ACC112 (cell line): ENCODE data around the gene ETV1.
"Not testable (repeated sequence)": the region's sequence is repeated elsewhere in the genome, so short reads cannot be mapped to it uniquely, and the experiment has no call there.

Source experiments
- H2AFZ ChIP-seq: fragments of 200-600 bp; sonication (generic); one replicate; pipeline ENCODE4 v1.6.0; 2017; ENCODE audit warnings: antibody characterized with exemption, low read length; ENCODE audit not compliant: unreplicated experiment
- H3K27ac ChIP-seq: fragments of 200-600 bp; sonication (generic); 2 replicates; pipeline ENCODE4 v1.5.1; 2014; ENCODE audit warnings: low read depth, mild to moderate bottlenecking, antibody characterized with exemption, low read length, moderate library complexity
- H3K27me3 ChIP-seq: fragments of 200-600 bp; sonication (generic); 2 replicates; pipeline ENCODE4 v1.6.1; 2014; ENCODE audit warnings: mild to moderate bottlenecking, antibody characterized with exemption, low read length, moderate library complexity, mixed read lengths; ENCODE audit not compliant: insufficient read depth
- H3K36me3 ChIP-seq: fragments of 200-600 bp; sonication (generic); 2 replicates; pipeline ENCODE4 v1.6.1; 2016; ENCODE audit warnings: mild to moderate bottlenecking, antibody characterized with exemption, low read length, moderate library complexity, mixed read lengths; ENCODE audit not compliant: insufficient read depth
- H3K4me1 ChIP-seq: fragments of 200-600 bp; sonication (generic); one replicate; pipeline ENCODE4 v1.6.1; 2016; ENCODE audit warnings: low read length, mixed read lengths; ENCODE audit not compliant: insufficient read depth, unreplicated experiment, control insufficient read depth
- H3K4me3 ChIP-seq: fragments of 200-600 bp; sonication (generic); 2 replicates; pipeline ENCODE4 v1.5.1; 2014; ENCODE audit warnings: mild to moderate bottlenecking, low read depth, low read length
- H3K79me2 ChIP-seq: fragments of 200-600 bp; sonication (generic); one replicate; pipeline ENCODE4 v1.6.0; 2016; ENCODE audit warnings: low read length; ENCODE audit not compliant: control insufficient read depth, unreplicated experiment, insufficient read depth

Gene ETV1

DNA sequence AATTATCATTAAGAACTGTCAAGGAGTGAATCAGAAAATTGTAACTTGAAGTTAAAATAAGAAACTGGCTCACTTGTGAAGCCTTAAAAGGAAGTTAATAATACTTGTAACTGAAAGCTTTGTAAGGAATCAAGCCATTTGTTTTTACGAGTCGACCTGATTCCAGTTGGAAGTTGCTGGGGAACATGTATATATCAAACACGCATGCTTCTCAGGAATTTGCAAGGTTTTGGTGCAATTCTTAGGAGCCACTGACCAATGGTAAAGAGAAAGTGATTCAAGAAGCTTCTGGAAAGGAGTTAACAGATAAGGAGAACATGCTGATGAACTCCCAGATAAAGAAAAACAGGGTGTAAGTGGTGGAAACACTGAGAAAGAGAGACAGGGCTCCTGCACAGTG lies 56.4 kb downstream of the ETV1 start:
- H3K4me3 ChIP-seq: no peak overlapping the region
- no peaks in the 10 kb centered on the region for H3K79me2 ChIP-seq
- no peaks in the 10 kb centered on the region for H3K4me1 ChIP-seq
- peaks cover 11% of the 10 kb centered on the region for H3K36me3 ChIP-seq
- no peak overlapping the region for H3K27ac ChIP-seq
- H2AFZ ChIP-seq: no peak overlapping the region
- H3K27me3 ChIP-seq: no peaks in the 10 kb centered on the region

DNA sequence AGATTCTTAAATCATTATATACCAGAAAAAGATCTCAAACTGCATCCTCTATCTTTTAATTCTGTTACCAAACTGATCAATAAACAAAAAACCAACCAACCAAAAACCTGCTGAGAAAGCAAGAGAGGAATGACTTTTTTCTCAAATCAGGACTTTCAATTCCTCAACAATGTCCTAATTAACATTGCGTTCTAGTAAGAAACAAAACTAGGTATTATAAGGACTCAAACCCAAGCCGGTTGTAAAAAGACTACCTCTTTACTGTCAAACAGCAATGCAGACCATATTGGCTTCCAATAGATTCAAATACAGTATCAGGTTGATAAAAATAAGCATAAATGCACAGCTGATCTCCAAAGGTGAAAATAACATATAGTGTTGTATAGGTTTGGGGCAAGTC lies 57.3 kb downstream of the ETV1 start:
- H3K4me3 ChIP-seq: no peak overlapping the region
- no peaks in the 10 kb centered on the region for H3K27me3 ChIP-seq
- H3K36me3 ChIP-seq: peaks cover 11% of the 10 kb centered on the region
- no peak overlapping the region for H2AFZ ChIP-seq
- no peak overlapping the region for H3K27ac ChIP-seq
- no peaks in the 10 kb centered on the region for H3K79me2 ChIP-seq
- H3K4me1 ChIP-seq: no peaks in the 10 kb centered on the region

DNA sequence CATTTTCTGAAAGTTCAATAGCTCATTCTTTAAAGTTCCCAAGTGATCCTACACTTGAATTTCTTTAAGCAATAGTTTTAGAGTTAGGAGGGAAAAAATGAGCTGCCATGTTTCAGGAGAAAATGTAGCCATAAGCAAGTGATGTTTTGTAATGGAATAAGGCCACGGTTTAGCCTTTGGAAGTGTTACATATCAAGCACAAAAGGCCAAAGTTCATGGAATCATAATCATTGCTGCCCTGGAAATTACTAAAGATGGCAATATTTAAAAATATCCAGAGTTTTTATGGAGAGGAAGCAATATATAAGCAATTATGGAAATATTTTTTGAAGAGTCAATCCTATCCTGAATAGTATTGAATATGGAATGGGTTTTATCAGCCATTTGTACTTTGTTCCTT lies 68.4 kb downstream of the ETV1 start:
- no peaks in the 10 kb centered on the region for H3K79me2 ChIP-seq
- H2AFZ ChIP-seq: peak overlapping the region; percentile 68
- no peaks in the 10 kb centered on the region for H3K27me3 ChIP-seq
- no peaks in the 10 kb centered on the region for H3K36me3 ChIP-seq
- peak overlapping the region; percentile 6; the same call in 1 of the 2 replicates for H3K4me3 ChIP-seq
- H3K27ac ChIP-seq: peak overlapping the region; percentile 99
- H3K4me1 ChIP-seq: peaks cover 34% of the 10 kb centered on the region

DNA sequence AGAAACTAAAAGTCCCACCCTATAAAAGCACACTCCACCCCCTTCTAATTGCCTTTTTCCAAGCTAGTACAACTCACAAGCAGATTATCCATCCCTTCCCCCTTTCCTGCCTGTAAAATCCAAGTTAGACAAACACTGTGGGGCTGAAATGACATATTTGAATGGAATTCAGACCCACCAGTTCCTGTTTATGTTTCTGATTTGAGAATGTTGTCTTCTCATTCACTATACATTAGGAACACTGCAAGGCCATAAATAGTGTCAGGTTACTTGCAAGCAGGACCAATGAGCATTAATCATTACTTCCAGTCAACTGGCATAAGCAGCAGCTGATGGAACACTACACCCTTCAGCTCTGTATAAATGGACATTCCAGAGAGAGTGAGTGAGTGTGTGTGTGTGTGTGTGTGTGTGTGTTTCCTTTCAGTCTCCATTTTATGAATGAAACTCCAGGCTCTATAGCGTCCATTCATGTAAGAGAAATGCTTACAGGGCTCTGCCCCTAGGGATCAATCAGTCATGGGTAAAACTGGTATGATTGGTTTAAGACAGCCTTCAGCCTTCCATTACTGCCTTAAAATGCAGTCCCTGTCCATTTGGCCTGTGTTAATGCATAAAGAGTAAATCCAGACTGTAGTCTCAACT lies 69.3 kb downstream of the ETV1 start:
- Histone ChIP-seq H2AFZ (peak overlapping the region; percentile 89), H3K27ac (peak overlapping the region; percentile 99), H3K27me3 (no peaks in the 10 kb centered on the region), H3K4me3 (peak overlapping the region; percentile 71), H3K79me2 (no peaks in the 10 kb centered on the region), H3K4me1 (peaks cover 34% of the 10 kb centered on the region), H3K36me3 (no peaks in the 10 kb centered on the region)

DNA sequence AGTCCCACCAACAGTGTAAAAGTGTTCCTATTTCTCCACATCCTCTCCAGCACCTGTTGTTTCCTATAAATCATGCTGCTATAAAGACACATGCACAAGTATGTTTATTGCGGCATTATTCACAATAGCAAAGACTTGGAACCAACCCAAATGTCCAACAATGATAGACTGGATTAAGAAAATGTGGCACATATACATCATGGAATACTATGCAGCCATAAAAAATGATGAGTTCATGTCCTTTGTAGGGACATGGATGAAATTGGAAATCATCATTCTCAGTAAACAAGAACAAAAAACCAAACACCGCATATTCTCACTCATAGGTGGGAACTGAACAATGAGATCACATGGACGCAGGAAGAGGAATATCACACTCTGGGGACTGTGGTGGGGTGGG lies 71.1 kb downstream of the ETV1 start:
- not testable (repeated sequence) for H3K79me2 ChIP-seq, H3K27me3 ChIP-seq, H2AFZ ChIP-seq, H3K4me3 ChIP-seq, H3K27ac ChIP-seq, H3K36me3 ChIP-seq
- peaks cover 34% of the 10 kb centered on the region for H3K4me1 ChIP-seq

DNA sequence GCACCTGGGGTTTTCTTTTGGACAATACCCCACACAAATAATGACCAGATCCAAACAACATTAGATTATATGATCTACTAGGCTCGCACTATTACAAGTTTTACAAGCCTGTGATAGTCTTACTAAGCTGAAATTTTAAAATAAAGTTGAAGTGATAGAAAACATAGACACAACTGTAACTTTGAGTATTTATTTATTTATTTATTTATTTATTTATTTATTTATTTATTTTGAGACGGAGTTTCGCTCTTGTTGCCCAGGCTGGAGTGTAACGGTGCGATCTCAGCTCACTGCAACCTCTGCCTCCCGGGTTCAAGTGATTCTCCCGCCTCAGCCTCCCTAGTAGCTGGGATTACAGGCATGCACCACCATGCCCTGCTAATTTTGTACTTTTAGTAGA lies 72.4 kb downstream of the ETV1 start:
- not testable (repeated sequence) for H3K79me2 ChIP-seq, H3K27me3 ChIP-seq, H2AFZ ChIP-seq, H3K36me3 ChIP-seq, H3K4me3 ChIP-seq, H3K27ac ChIP-seq
- peaks cover 24% of the 10 kb centered on the region for H3K4me1 ChIP-seq

DNA sequence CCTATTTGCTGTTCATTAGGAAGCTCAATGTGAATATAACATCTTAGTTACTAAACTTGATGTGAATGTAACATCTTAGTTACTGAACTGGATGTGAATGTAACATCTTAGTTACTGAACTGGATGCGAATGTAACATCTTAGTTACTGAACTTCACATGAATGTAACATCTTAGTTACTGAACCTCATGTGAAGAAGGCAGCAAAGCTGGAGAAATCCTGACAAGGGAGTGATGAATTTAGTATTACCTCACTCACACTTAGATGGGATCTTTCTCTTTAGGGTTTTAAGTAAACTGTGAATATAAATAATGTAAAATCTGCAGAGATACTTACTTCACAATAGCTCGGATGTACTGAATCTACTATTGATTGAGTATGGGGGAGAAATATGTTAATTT lies 73.6 kb downstream of the ETV1 start:
- Histone ChIP-seq H3K79me2 (no peaks in the 10 kb centered on the region), H3K27ac (no peak overlapping the region), H3K27me3 (no peaks in the 10 kb centered on the region), H3K36me3 (no peaks in the 10 kb centered on the region), H2AFZ (no peak overlapping the region), H3K4me1 (peaks cover 17% of the 10 kb centered on the region), H3K4me3 (no peak overlapping the region)

DNA sequence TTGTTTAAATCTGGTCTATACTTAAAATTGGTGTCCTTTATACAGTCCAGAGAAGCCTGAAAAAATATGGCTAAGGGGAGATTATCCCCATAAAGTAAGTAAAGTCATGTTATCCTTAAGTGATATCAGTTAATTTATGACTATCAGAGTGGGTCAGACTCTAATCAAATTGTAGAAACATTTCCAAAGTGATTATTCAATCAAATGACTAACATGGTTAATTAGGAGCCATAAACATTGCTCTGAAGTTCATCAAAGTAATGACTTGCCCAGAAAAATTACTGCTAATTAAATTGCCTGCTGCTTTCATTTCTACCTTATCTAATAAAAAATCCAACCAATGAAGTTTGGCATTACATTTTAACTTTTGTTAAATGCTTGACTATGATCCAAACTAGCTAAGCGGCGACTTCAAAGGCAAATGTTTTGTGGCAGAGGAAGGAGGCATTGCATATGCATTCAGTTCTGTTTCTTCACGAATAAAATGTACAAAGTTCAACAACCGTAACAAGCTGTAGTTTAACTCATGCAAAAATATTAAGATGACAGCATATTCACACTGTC lies 76.7 kb downstream of the ETV1 start:
- Histone ChIP-seq H3K79me2 (no peaks in the 10 kb centered on the region), H3K27me3 (no peaks in the 10 kb centered on the region), H3K36me3 (no peaks in the 10 kb centered on the region), H3K4me1 (peaks cover 19% of the 10 kb centered on the region), H3K4me3 (no peak overlapping the region), H3K27ac (no peak overlapping the region), H2AFZ (no peak overlapping the region)

DNA sequence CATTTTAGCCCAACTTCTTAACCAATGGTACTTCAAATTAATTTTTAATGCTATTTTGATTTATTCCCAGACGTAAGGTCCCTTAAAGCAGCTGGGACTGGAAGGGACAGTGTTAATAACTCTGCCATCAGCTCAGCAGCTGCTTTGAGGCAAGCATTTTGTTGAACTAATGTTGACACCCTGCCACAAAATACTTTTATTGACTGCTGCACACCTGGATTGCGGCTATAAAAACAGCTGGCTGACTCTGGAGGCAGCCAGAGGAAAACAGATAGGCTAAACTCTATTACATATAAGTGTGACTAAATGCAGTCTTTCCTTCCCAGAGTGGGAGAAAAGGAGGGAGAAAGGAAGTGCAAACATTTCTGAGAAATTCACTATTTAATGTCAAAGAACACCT lies 77.6 kb downstream of the ETV1 start:
- no peaks in the 10 kb centered on the region for H3K79me2 ChIP-seq
- peaks cover 19% of the 10 kb centered on the region for H3K4me1 ChIP-seq
- H3K36me3 ChIP-seq: no peaks in the 10 kb centered on the region
- H3K27me3 ChIP-seq: no peaks in the 10 kb centered on the region
- no peak overlapping the region for H3K27ac ChIP-seq
- no peak overlapping the region for H2AFZ ChIP-seq
- no peak overlapping the region for H3K4me3 ChIP-seq

DNA sequence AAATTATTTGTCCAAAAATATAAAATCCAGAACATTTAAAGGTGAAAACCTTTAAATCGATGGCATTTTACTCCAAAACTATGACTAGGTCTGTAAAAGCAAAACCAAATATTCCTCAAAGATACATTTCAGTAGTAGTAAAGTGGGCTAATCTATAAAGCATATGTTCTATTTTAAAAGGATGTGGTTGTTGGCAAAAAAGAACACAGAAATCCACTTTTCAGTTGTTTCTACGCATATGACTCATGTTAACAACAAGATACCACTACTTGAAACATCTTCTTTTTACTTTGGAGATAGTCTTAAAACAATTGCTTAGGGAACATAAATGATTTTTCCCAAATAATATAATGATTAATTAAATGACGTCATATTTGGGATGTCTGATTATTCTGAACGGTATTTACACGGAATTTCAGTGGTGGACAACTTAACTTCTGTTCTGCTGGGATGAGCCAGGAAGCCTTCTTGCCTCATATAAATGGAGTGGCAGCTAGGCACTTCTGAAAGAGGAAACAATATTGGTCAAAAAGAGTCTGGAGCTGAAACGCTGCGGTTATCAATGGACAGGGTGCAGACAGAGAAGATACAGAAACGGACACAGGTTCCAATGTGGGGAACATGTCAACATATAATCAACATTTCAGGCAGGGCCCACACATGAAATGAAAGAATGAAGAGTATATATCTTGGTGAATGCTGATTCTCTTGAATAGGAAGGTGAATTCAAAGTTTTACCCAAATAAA lies 78.5 kb downstream of the ETV1 start:
- peaks cover 19% of the 10 kb centered on the region for H3K4me1 ChIP-seq
- no peak overlapping the region for H3K27ac ChIP-seq
- no peak overlapping the region for H2AFZ ChIP-seq
- peaks cover 4% of the 10 kb centered on the region for H3K36me3 ChIP-seq
- no peaks in the 10 kb centered on the region for H3K27me3 ChIP-seq
- H3K4me3 ChIP-seq: no peak overlapping the region
- no peaks in the 10 kb centered on the region for H3K79me2 ChIP-seq
